Uterus (tissue), 4 donors: ENCODE measurements around the gene UQCRC1. TPM values are rescaled to one million over a fixed set of nuclear protein-coding genes. Genes with fewer than 3 reads are reported as not detected.

Experiments
- DNase-seq, 2 donors: peaks; one replicate each; pipeline ENCODE4 v3.0.0-alpha.2; 2019 to 2020
- H3K27ac ChIP-seq, 2 donors: fragments of 200-600 bp; sonication (generic); 1 replicate in 1 of 2; 2 replicates in 1 of 2; pipeline ENCODE4 v1.5.1; 2016 to 2018
- H3K27me3 ChIP-seq, 2 donors: fragments of 200-600 bp; sonication (generic); one replicate each; pipeline ENCODE4 v1.5.1; 2018 to 2019; ENCODE audit warnings: control low read depth in 1 of 2
- H3K36me3 ChIP-seq, 2 donors: fragments of 200-600 bp; sonication (generic); one replicate each; pipeline ENCODE4 v1.5.1; 2019; ENCODE audit warnings: control low read depth in 1 of 2
- H3K4me1 ChIP-seq, 2 donors: fragments of 200-600 bp; sonication (generic); one replicate each; pipeline ENCODE4 v1.5.1; 2018 to 2019; ENCODE audit warnings: control low read depth in 1 of 2
- H3K4me3 ChIP-seq, 2 donors: fragments of 200-600 bp; sonication (generic); 1 replicate in 1 of 2; 2 replicates in 1 of 2; pipeline ENCODE4 v1.5.1; 2018 to 2019; ENCODE audit warnings: mild to moderate bottlenecking in 1 of 2
- H3K9me3 ChIP-seq, 2 donors: fragments of 200-600 bp; sonication (generic); one replicate each; pipeline ENCODE4 v1.5.1; 2019; ENCODE audit warnings: control low read depth in 1 of 2
- CTCF ChIP-seq, 4 experiments: fragments of 200-600 bp in 2 of 4; fragments of 450-650 bp in 2 of 4; sonication (generic) in 2 of 4; IDR thresholded peaks; one replicate each; pipeline ENCODE4 v1.5.1; 2016 to 2019; ENCODE audit warnings: antibody characterized with exemption in 4 of 4, mild to moderate bottlenecking in 2 of 4, moderate library complexity in 1 of 4
- POLR2A ChIP-seq, 2 donors: fragments of 450-650 bp; IDR thresholded peaks; one replicate each; pipeline ENCODE4 v1.6.1; 2016; ENCODE audit warnings: antibody characterized with exemption in 2 of 2, mild to moderate bottlenecking in 1 of 2, moderate library complexity in 1 of 2
- intact Hi-C: fragments of 100-400 bp; cut with DNase I; formaldehyde crosslinking; loops from one replicate; pipeline ENCODE4 v1.15.1; 2023; ENCODE audit warnings: low total_unique reads
- total RNA-seq, 4 donors: library from RNA; depleted of rRNA in 3 of 4; stranded (reverse); fragments of >200 nt in 3 of 4; gene quantifications; one replicate each; pipeline versions ENCODE4 v1.1.0 to v1.2.4, GENCODE V29; 2014 to 2023
- donor health status: DM: yes; HTN: yes; CAD: no.

Gene UQCRC1
- total RNA-seq, 4 donors from 2014 or later, result 54.4 to 409 (median 155) TPM

GRCh38 chr3:48598323-48599076 is 10.9 kb downstream of the UQCRC1 start:
- TF ChIP-seq POLR2A (IDR thresholded peaks at IDR 0.05) (peak; percentile 23 to 32), CTCF (IDR thresholded peaks at IDR 0.05) (peak in 1 of 4 experiments; percentile 7)
- Histone ChIP-seq H3K36me3 (no peaks in the 10 kb centered on the region), H3K4me3 (no peak overlapping the region), H3K27me3 (no peaks in the 10 kb centered on the region), H3K9me3 (no peaks in the 10 kb centered on the region), H3K27ac (peak overlapping the region; percentile 81 to 98), H3K4me1 (peaks cover 6 to 34% of the 10 kb centered on the region in 2 donors)
- DNase-seq, result peak; percentile 77 to 87
- intact Hi-C loops, result no loop called here

- Histone ChIP-seq H3K4me3 (no peak overlapping the region), H3K36me3 (no peaks in the 10 kb centered on the region), H3K27me3 (no peaks in the 10 kb centered on the region), H3K27ac (peak overlapping the region; percentile 81 to 98), H3K9me3 (no peaks in the 10 kb centered on the region), H3K4me1 (peaks cover 6 to 34% of the 10 kb centered on the region in 2 donors)
- no peak for DNase-seq
- no peak for TF ChIP-seq CTCF (IDR thresholded peaks at IDR 0.05)
- no peak for TF ChIP-seq POLR2A (IDR thresholded peaks at IDR 0.05)
- intact Hi-C loops, result no loop called here
Measured at GRCh38 chr3:48597408-48597800, 12.0 kb downstream of the UQCRC1 start.

GRCh38 chr3:48596676-48597407 is 12.6 kb downstream of the UQCRC1 start:
- TF ChIP-seq CTCF (IDR thresholded peaks at IDR 0.05) (no peak), POLR2A (IDR thresholded peaks at IDR 0.05) (no peak)
- H3K4me3 ChIP-seq, result no peak overlapping the region
- no peaks in the 10 kb centered on the region for H3K9me3 ChIP-seq
- H3K27ac ChIP-seq, result peak overlapping the region; percentile 81 to 98
- H3K36me3 ChIP-seq, result no peaks in the 10 kb centered on the region
- peaks cover 6 to 34% of the 10 kb centered on the region in 2 donors for H3K4me1 ChIP-seq
- DNase-seq, result no peak
- intact Hi-C loops, result no loop called here
- no peaks in the 10 kb centered on the region for H3K27me3 ChIP-seq

DNA sequence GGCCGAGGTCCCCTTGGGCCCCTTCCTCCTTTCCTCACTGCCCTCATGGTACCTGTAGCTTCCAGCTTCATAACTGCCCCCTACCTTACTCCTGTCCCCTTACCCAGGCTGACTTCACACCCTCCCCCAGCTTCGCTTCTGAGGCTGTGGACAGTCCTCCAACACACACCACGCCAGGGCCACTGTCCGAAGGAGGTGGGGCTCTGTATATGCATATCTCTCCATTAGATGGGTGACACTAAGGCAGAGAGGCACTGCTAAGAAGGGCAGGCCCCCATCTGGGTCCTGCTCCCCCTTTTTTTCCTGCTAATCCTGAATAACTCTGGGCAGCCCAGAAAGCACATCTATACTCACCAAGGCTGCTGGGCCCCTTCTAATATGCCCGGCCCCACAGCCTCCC is 13.3 kb downstream of the UQCRC1 start:
- H3K27me3 ChIP-seq, result no peaks in the 10 kb centered on the region
- no peaks in the 10 kb centered on the region for H3K9me3 ChIP-seq
- H3K27ac ChIP-seq, result peak overlapping the region; percentile 81 to 98
- intact Hi-C loops, result no loop called here
- no peak overlapping the region for H3K4me3 ChIP-seq
- TF ChIP-seq CTCF (IDR thresholded peaks at IDR 0.05) (no peak), POLR2A (IDR thresholded peaks at IDR 0.05) (no peak)
- H3K4me1 ChIP-seq, result peaks cover 6 to 34% of the 10 kb centered on the region in 2 donors
- no peak for DNase-seq
- H3K36me3 ChIP-seq, result no peaks in the 10 kb centered on the region
